ENCODE measurements around the gene ASB10. TPM values are rescaled to one million over a fixed set of nuclear protein-coding genes. Genes with fewer than 3 reads are reported as not detected.

Gene ASB10
- total and polyA plus RNA-seq, 2 experiments from 2014 or later, result not detected

GRCh38 chr7:151157645-151158329 is 29.3 kb downstream of the ASB10 start:
- DNase-seq (ENCODE audit: low spot score) (no peak), ATAC-seq (peak; percentile 64)
- no peaks in the 10 kb centered on the region for H3K36me3 Mint-ChIP-seq (ENCODE audit: low read depth)
- H3K9me2 ChIP-seq (ENCODE audit: insufficient read depth), result no peaks in the 10 kb centered on the region
- H3K79me2 ChIP-seq (replicated peaks; ENCODE audit: insufficient read depth), result no peaks in the 10 kb centered on the region
- TF ChIP-seq CTCF (conservative IDR thresholded peaks at IDR 0.05; ENCODE audit: low read depth in 2 of 2) (no peak), EZH2 (IDR thresholded peaks at IDR 0.05; ENCODE audit: low read depth, unreplicated experiment) (peak; percentile 10), ETS1 (IDR thresholded peaks at IDR 0.05) (no peak)
- peaks cover 4% of the 10 kb centered on the region; the same call in 2 of the 3 replicates for H3K4me1 Mint-ChIP-seq
- no peaks in the 10 kb centered on the region for H3K9me3 Mint-ChIP-seq
- no peaks in the 10 kb centered on the region for H3K4me1 ChIP-seq (ENCODE audit: insufficient read depth)
- H3K4me3 Mint-ChIP-seq, result no peak overlapping the region
- H3K27ac ChIP-seq (ENCODE audit: low read depth), result no peak overlapping the region
- no peaks in the 10 kb centered on the region for H4K20me1 ChIP-seq (replicated peaks; ENCODE audit: insufficient read depth)
- H3K27me3 ChIP-seq (ENCODE audit: insufficient read depth), result peaks cover 38% of the 10 kb centered on the region
- no peak overlapping the region for H3K4me2 ChIP-seq
- H3K27ac Mint-ChIP-seq, result no peak overlapping the region
- H3K4me3 ChIP-seq, result no peak overlapping the region
- no peaks in the 10 kb centered on the region for H3K36me3 ChIP-seq (ENCODE audit: insufficient read depth)
- no peaks in the 10 kb centered on the region for H3K27me3 Mint-ChIP-seq (ENCODE audit: insufficient read depth, low read depth, poor library complexity)
- H3F3A ChIP-seq (replicated peaks; ENCODE audit: low read depth), result no peaks in the 10 kb centered on the region
- no peak overlapping the region for H2AFZ ChIP-seq

GRCh38 chr7:151152643-151153513 is 34.2 kb downstream of the ASB10 start:
- TF ChIP-seq POLR2AphosphoS5 (IDR thresholded peaks at IDR 0.05; ENCODE audit: low read depth), result no peak
- TF ChIP-seq CTCF (conservative IDR thresholded peaks at IDR 0.05; ENCODE audit: low read depth in 2 of 2), result peak in 1 of 2 experiments; percentile 20; a peak in 2 of 4 replicates
- no peaks in the 10 kb centered on the region for H3K36me3 ChIP-seq (ENCODE audit: insufficient read depth)
- no peak overlapping the region for H2AFZ ChIP-seq
- H3K4me1 ChIP-seq (ENCODE audit: insufficient read depth), result no peaks in the 10 kb centered on the region; the same call in 1 of the 2 replicates
- H3K4me3 ChIP-seq, result no peak overlapping the region
- H3K79me2 ChIP-seq (replicated peaks; ENCODE audit: insufficient read depth), result no peaks in the 10 kb centered on the region
- Mint-ChIP-seq H3K4me3 (no peak overlapping the region), H3K36me3 (ENCODE audit: low read depth) (no peaks in the 10 kb centered on the region), H3K9me3 (no peaks in the 10 kb centered on the region), H3K27ac (no peak overlapping the region), H3K4me1 (peaks cover 20% of the 10 kb centered on the region), H3K27me3 (ENCODE audit: insufficient read depth, low read depth, poor library complexity) (peaks cover 3% of the 10 kb centered on the region)
- H4K20me1 ChIP-seq (replicated peaks; ENCODE audit: insufficient read depth), result no peaks in the 10 kb centered on the region
- no peak overlapping the region for H3K27ac ChIP-seq (ENCODE audit: low read depth)
- ATAC-seq, result peak; percentile 56
- peaks cover 3% of the 10 kb centered on the region; the same call in 1 of the 2 replicates for H3K27me3 ChIP-seq (ENCODE audit: insufficient read depth)
- no peak for DNase-seq (ENCODE audit: low spot score)
- H3K9me2 ChIP-seq (ENCODE audit: insufficient read depth), result no peaks in the 10 kb centered on the region
- no peaks in the 10 kb centered on the region for H3F3A ChIP-seq (replicated peaks; ENCODE audit: low read depth)
- no peak overlapping the region for H3K4me2 ChIP-seq
